Neural cell (in vitro differentiated cells): ENCODE results near the gene REXO5. TPM values are rescaled to one million over a fixed set of nuclear protein-coding genes. Genes with fewer than 3 reads are reported as not detected.

Experiments used
- H2AFZ ChIP-seq: fragments of 200-600, 300-800 bp; sonication (generic), shearing (Covaris generic); 2 replicates; pipeline ENCODE4 v1.6.0; 2014; ENCODE audit warnings: low read depth, mild to moderate bottlenecking, antibody characterized with exemption, low read length, moderate library complexity
- H3F3A ChIP-seq: fragments of 200-600 bp; shearing (Covaris generic); 2 replicates; pipeline ENCODE4 v1.6.1; 2016; ENCODE audit warnings: mild to moderate bottlenecking, moderate library complexity, mixed read lengths, antibody characterized with exemption, low read length; ENCODE audit not compliant: insufficient read depth, poor library complexity, severe bottlenecking
- H3K27ac ChIP-seq: fragments of 200-600, 300-800 bp; sonication (generic), shearing (Covaris generic); 2 replicates; pipeline ENCODE4 v1.5.1; 2014; ENCODE audit warnings: mild to moderate bottlenecking, low read length, moderate library complexity
- H3K27me3 ChIP-seq: fragments of 300-800, 200-600 bp; sonication (generic), shearing (Covaris generic); 2 replicates; pipeline ENCODE4 v1.6.0; 2014; ENCODE audit warnings: mild to moderate bottlenecking, low read depth, low read length, moderate library complexity; ENCODE audit not compliant: insufficient read depth
- H3K36me3 ChIP-seq: fragments of 300-800, 200-600 bp; sonication (generic), shearing (Covaris generic); 2 replicates; pipeline ENCODE4 v1.5.1; 2014; ENCODE audit warnings: mild to moderate bottlenecking, antibody characterized with exemption, low read length, moderate library complexity; ENCODE audit not compliant: insufficient read depth
- H3K4me2 ChIP-seq: fragments of 300-800, 200-600 bp; sonication (generic), shearing (Covaris generic); 2 replicates; pipeline ENCODE4 v1.6.0; 2014; ENCODE audit warnings: mild to moderate bottlenecking, low read length
- H3K4me3 ChIP-seq: fragments of 300-800, 200-600 bp; sonication (generic), shearing (Covaris generic); 2 replicates; pipeline ENCODE4 v1.5.1; 2014; ENCODE audit warnings: mild to moderate bottlenecking, low read length, moderate library complexity
- H3K79me2 ChIP-seq: fragments of 200-600 bp; shearing (Covaris generic); replicated peaks from 2 replicates; pipeline ENCODE4 v1.6.0; 2014; ENCODE audit warnings: mild to moderate bottlenecking, low read length, moderate library complexity; ENCODE audit not compliant: insufficient read depth
- H3K9ac ChIP-seq: fragments of 300-800, 200-600 bp; sonication (generic), shearing (Covaris generic); 2 replicates; pipeline ENCODE4 v1.6.1; 2016; ENCODE audit warnings: mild to moderate bottlenecking, low read length, mixed read lengths
- H3K9me2 ChIP-seq: fragments of 200-600 bp; shearing (Covaris generic); 2 replicates; pipeline ENCODE4 v1.6.1; 2016; ENCODE audit warnings: mild to moderate bottlenecking, low read length, mixed read lengths; ENCODE audit not compliant: insufficient read depth
- H3K9me3 ChIP-seq: fragments of 200-600, 300-800 bp; sonication (generic), shearing (Covaris generic); 2 replicates; pipeline ENCODE4 v1.6.1; 2016; ENCODE audit warnings: mild to moderate bottlenecking, mixed run types, low read length, moderate library complexity, mixed read lengths
- H4K20me1 ChIP-seq: fragments of 200-600 bp; shearing (Covaris generic); 2 replicates; pipeline ENCODE4 v1.6.1; 2016; ENCODE audit warnings: mild to moderate bottlenecking, mixed run types; ENCODE audit not compliant: insufficient read depth
- CTCF ChIP-seq: fragments of 450-650 bp; IDR thresholded peaks from 2 replicates; pipeline ENCODE4 v1.5.1; 2014; ENCODE audit warnings: antibody characterized with exemption, mild to moderate bottlenecking, moderate library complexity; ENCODE audit not compliant: poor library complexity, severe bottlenecking
- EP300 ChIP-seq: fragments of 450-650 bp; conservative IDR thresholded peaks from 2 replicates; pipeline ENCODE4 v1.6.1; 2014; ENCODE audit warnings: antibody characterized with exemption, mild to moderate bottlenecking, moderate library complexity; ENCODE audit not compliant: poor library complexity, severe bottlenecking
- EZH2 ChIP-seq: fragments of 200-600, 300-800 bp; shearing (Covaris generic), sonication (generic); IDR thresholded peaks from 2 replicates; pipeline ENCODE4 v1.6.1; 2014; ENCODE audit warnings: antibody characterized with exemption, low read length, borderline replicate concordance, mild to moderate bottlenecking; ENCODE audit not compliant: insufficient read depth, poor library complexity, severe bottlenecking
- MXI1 ChIP-seq: fragments of 450-650 bp; conservative IDR thresholded peaks from 2 replicates; pipeline ENCODE4 v1.6.1; 2014; ENCODE audit warnings: antibody characterized with exemption, mild to moderate bottlenecking; ENCODE audit not compliant: poor library complexity, severe bottlenecking
- POLR2AphosphoS5 ChIP-seq: IDR thresholded peaks from 2 replicates; pipeline ENCODE4 v1.6.1; 2012
- RAD21 ChIP-seq: fragments of 450-650 bp; conservative IDR thresholded peaks from 2 replicates; pipeline ENCODE4 v1.6.1; 2014; ENCODE audit warnings: antibody characterized with exemption, mild to moderate bottlenecking, moderate library complexity
- REST ChIP-seq: IDR thresholded peaks from 2 replicates; pipeline ENCODE4 v1.6.1; 2012; ENCODE audit warnings: borderline replicate concordance
- SMC3 ChIP-seq: fragments of 450-650 bp; conservative IDR thresholded peaks from 2 replicates; pipeline ENCODE4 v1.6.1; 2014; ENCODE audit warnings: antibody characterized with exemption, mild to moderate bottlenecking, moderate library complexity; ENCODE audit not compliant: poor library complexity
- TAF1 ChIP-seq: IDR thresholded peaks from 2 replicates; pipeline ENCODE4 v1.6.1; 2012; ENCODE audit warnings: low read depth
- polyA plus RNA-seq: library from polyadenylated mRNA; depleted of rRNA; stranded (reverse); fragments of >200 nt; gene quantifications from 2 replicates; pipeline ENCODE4 v1.2.3, GENCODE V29; 2014

REXO5 gene
- polyA plus RNA-seq, 1 donor from 2014 or later, result 11.2 TPM

GRCh38 chr16:20866801-20867200 lies 60.5 kb downstream of the REXO5 start:
- Histone ChIP-seq H3K79me2 (peaks cover 16% of the 10 kb centered on the region), H3K4me2 (no peak overlapping the region), H3K9ac (no peak overlapping the region), H3K36me3 (no peaks in the 10 kb centered on the region), H3K27me3 (no peaks in the 10 kb centered on the region), H3F3A (no peaks in the 10 kb centered on the region), H3K9me2 (no peaks in the 10 kb centered on the region), H4K20me1 (no peaks in the 10 kb centered on the region), H3K9me3 (no peaks in the 10 kb centered on the region), H2AFZ (no peak overlapping the region), H3K27ac (no peak overlapping the region), H3K4me3 (no peak overlapping the region)
- no peak for TF ChIP-seq REST
- no peak for TF ChIP-seq RAD21
- TF ChIP-seq EZH2, result no peak
- TF ChIP-seq TAF1, result no peak
- TF ChIP-seq EP300, result no peak
- no peak for TF ChIP-seq POLR2AphosphoS5
- no peak for TF ChIP-seq MXI1
- TF ChIP-seq SMC3, result no peak
- TF ChIP-seq CTCF, result no peak

GRCh38 chr16:20867585-20867984 lies 61.3 kb downstream of the REXO5 start:
- no peaks in the 10 kb centered on the region for H4K20me1 ChIP-seq
- no peaks in the 10 kb centered on the region for H3F3A ChIP-seq
- H3K4me3 ChIP-seq, result no peak overlapping the region
- H3K79me2 ChIP-seq, result peaks cover 16% of the 10 kb centered on the region
- no peaks in the 10 kb centered on the region for H3K36me3 ChIP-seq
- H3K4me2 ChIP-seq, result no peak overlapping the region
- H3K9me2 ChIP-seq, result no peaks in the 10 kb centered on the region
- TF ChIP-seq POLR2AphosphoS5 (no peak), SMC3 (no peak), RAD21 (no peak), MXI1 (no peak), EZH2 (no peak), EP300 (no peak), REST (no peak), TAF1 (no peak), CTCF (no peak)
- H3K27me3 ChIP-seq, result no peaks in the 10 kb centered on the region
- H3K9me3 ChIP-seq, result no peaks in the 10 kb centered on the region
- no peak overlapping the region for H3K9ac ChIP-seq
- no peak overlapping the region for H3K27ac ChIP-seq
- no peak overlapping the region for H2AFZ ChIP-seq
